ENCODE results near the gene WDR37. TPM values are rescaled to one million over a fixed set of nuclear protein-coding genes. Genes with fewer than 3 reads are reported as not detected.

WDR37 gene
- total RNA-seq, 1 donor from 2014 or later, result 13.6 TPM

- peaks cover 47% of the 10 kb centered on the region for H3K36me3 Mint-ChIP-seq (ENCODE audit: unreplicated experiment)
Measured at GRCh38 chr10:1089017-1089689, 33.0 kb downstream of the WDR37 start.

DNA sequence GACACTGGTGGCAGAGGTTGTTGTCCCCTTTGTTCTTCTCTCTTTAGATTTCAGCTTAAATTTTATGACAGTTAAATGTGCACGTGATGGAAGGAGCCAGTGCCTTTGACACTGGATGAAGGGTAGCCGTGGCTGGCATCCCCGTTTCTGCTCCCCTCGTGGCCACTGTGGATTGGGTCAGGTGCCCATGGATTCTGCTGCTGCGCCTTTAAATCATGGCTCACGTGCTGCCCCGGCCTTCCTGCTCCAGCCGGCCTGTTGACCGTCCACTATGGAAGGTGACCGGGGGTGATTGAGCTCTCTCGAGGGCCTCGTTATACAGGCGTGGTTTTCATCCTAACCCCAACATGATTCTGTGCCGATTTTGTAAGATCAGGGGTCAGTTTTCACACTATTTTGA, 34.5 kb downstream of the WDR37 start:
- H3K4me3 Mint-ChIP-seq (ENCODE audit: unreplicated experiment), result no peak overlapping the region
- no peak for TF ChIP-seq CTCF (IDR thresholded peaks at IDR 0.05)
- no peak overlapping the region for H3K27ac Mint-ChIP-seq (ENCODE audit: unreplicated experiment)

More at GRCh38 chr10:1089017-1089689, 33.0 kb downstream of the WDR37 start:
- no peak for DNase-seq (ENCODE audit: extremely low spot score, unreplicated experiment)
- H3K27ac Mint-ChIP-seq (ENCODE audit: unreplicated experiment), result no peak overlapping the region
- no peaks in the 10 kb centered on the region for H3K4me1 Mint-ChIP-seq (ENCODE audit: unreplicated experiment)
- no peaks in the 10 kb centered on the region for H3K9me3 Mint-ChIP-seq (ENCODE audit: unreplicated experiment)
- TF ChIP-seq CTCF (IDR thresholded peaks at IDR 0.05), result no peak
- H3K27me3 Mint-ChIP-seq (ENCODE audit: unreplicated experiment), result no peaks in the 10 kb centered on the region
- no peak overlapping the region for H3K4me3 Mint-ChIP-seq (ENCODE audit: unreplicated experiment)

GRCh38 chr10:1093696-1094095, 37.5 kb downstream of the WDR37 start:
- DNase-seq (ENCODE audit: extremely low spot score, unreplicated experiment), result peak; percentile 32
- Mint-ChIP-seq H3K27me3 (ENCODE audit: unreplicated experiment) (no peaks in the 10 kb centered on the region), H3K9me3 (ENCODE audit: unreplicated experiment) (no peaks in the 10 kb centered on the region), H3K4me3 (ENCODE audit: unreplicated experiment) (no peak overlapping the region), H3K27ac (ENCODE audit: unreplicated experiment) (no peak overlapping the region), H3K36me3 (ENCODE audit: unreplicated experiment) (peaks cover 26% of the 10 kb centered on the region), H3K4me1 (ENCODE audit: unreplicated experiment) (no peaks in the 10 kb centered on the region)
- TF ChIP-seq CTCF (IDR thresholded peaks at IDR 0.05), result no peak

More for the DNA sequence above, 34.5 kb downstream of the WDR37 start:
- no peaks in the 10 kb centered on the region for H3K9me3 Mint-ChIP-seq (ENCODE audit: unreplicated experiment)
- peaks cover 41% of the 10 kb centered on the region for H3K36me3 Mint-ChIP-seq (ENCODE audit: unreplicated experiment)
- H3K4me1 Mint-ChIP-seq (ENCODE audit: unreplicated experiment), result no peaks in the 10 kb centered on the region
- no peaks in the 10 kb centered on the region for H3K27me3 Mint-ChIP-seq (ENCODE audit: unreplicated experiment)
- peak; percentile 67 for DNase-seq (ENCODE audit: extremely low spot score, unreplicated experiment)

DNA sequence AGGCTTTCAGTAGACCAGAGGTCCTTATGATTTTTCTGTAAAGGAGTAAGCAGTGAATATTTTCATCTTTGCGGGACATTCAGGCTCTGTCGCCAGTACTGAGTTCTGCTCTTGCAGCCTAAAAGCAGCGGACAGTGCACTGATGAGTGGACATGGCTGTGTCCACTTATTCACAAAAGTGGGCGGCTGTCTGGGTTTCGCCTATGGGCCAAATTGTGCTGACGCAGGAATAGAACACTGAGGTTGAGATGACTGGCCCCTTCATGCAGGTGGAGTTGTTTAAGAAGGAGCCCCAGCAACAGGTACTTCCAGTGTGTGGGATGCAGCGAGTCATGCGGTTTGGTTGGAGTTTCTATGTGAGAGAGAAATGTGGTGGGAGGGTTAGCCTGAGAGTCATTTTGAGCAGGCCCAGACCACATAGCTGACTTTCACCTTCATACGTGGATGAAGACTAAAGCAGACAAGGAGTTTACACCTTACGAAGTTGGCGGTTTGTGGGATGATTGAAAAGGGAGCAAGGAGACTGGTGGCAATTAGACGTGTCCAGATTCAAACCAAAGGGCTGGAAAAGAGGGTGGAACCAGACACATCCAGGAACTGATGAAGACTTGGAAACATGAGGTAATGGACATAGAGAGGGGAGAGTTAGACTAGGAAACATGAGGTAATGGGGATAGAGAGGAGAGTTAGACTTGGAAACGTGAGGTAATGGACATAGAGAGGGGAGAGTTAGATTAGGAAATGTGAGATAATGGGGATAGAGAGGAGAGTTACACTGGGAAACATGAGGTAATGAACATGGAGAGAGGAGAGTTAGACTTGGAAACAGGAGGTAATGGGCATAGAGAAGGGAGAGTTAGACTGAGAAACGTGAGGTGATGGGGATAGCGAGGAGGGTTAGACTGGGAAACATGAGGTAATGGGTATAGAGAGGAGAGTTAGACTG, 38.2 kb downstream of the WDR37 start:
- DNase-seq (ENCODE audit: extremely low spot score, unreplicated experiment), result peak; percentile 34
- H3K36me3 Mint-ChIP-seq (ENCODE audit: unreplicated experiment), result peaks cover 26% of the 10 kb centered on the region
- no peak overlapping the region for H3K4me3 Mint-ChIP-seq (ENCODE audit: unreplicated experiment)
- no peaks in the 10 kb centered on the region for H3K27me3 Mint-ChIP-seq (ENCODE audit: unreplicated experiment)
- no peaks in the 10 kb centered on the region for H3K4me1 Mint-ChIP-seq (ENCODE audit: unreplicated experiment)
- no peaks in the 10 kb centered on the region for H3K9me3 Mint-ChIP-seq (ENCODE audit: unreplicated experiment)
- no peak for TF ChIP-seq CTCF (IDR thresholded peaks at IDR 0.05)
- no peak overlapping the region for H3K27ac Mint-ChIP-seq (ENCODE audit: unreplicated experiment)

GRCh38 chr10:1095498-1095897, 39.3 kb downstream of the WDR37 start:
- Mint-ChIP-seq H3K4me1 (ENCODE audit: unreplicated experiment) (no peaks in the 10 kb centered on the region), H3K4me3 (ENCODE audit: unreplicated experiment) (no peak overlapping the region), H3K36me3 (ENCODE audit: unreplicated experiment) (peaks cover 29% of the 10 kb centered on the region), H3K9me3 (ENCODE audit: unreplicated experiment) (no peaks in the 10 kb centered on the region), H3K27ac (ENCODE audit: unreplicated experiment) (no peak overlapping the region), H3K27me3 (ENCODE audit: unreplicated experiment) (no peaks in the 10 kb centered on the region)
- no peak for TF ChIP-seq CTCF (IDR thresholded peaks at IDR 0.05)
- DNase-seq (ENCODE audit: extremely low spot score, unreplicated experiment), result no peak

Measured in osteocyte (in vitro differentiated cells).